Neuronal stem cell (in vitro differentiated cells): ENCODE data around the gene TMEM167A.

Experiments
- DNase-seq: peaks from one replicate; pipeline ENCODE4 v3.0.0-alpha.2; 2013; ENCODE audit warnings: low spot score
- H2AFZ ChIP-seq: one replicate; pipeline ENCODE4 v1.6.1; 2013; ENCODE audit warnings: mild to moderate bottlenecking, low read length, inconsistent platforms
- H2AK5ac ChIP-seq: 2 replicates; pipeline ENCODE4 v1.6.1; 2013; ENCODE audit warnings: low read depth, mild to moderate bottlenecking, inconsistent platforms, low read length, moderate library complexity, mixed read lengths
- H2BK120ac ChIP-seq: 2 replicates; pipeline ENCODE4 v1.6.1; 2013; ENCODE audit warnings: low read depth, mild to moderate bottlenecking, inconsistent platforms, low read length, moderate library complexity, mixed read lengths
- H2BK12ac ChIP-seq: one replicate; pipeline ENCODE4 v1.6.1; 2013; ENCODE audit warnings: low read length, inconsistent platforms
- H2BK15ac ChIP-seq: 2 replicates; pipeline ENCODE4 v1.6.1; 2013; ENCODE audit warnings: mild to moderate bottlenecking, low read length, inconsistent platforms, mixed read lengths
- H2BK5ac ChIP-seq: one replicate; pipeline ENCODE4 v1.6.1; 2013; ENCODE audit warnings: inconsistent platforms, mild to moderate bottlenecking, low read length, moderate library complexity
- H3K14ac ChIP-seq: one replicate; pipeline ENCODE4 v1.6.1; 2013; ENCODE audit warnings: low read length, inconsistent platforms
- H3K18ac ChIP-seq: 2 replicates; pipeline ENCODE4 v1.6.1; 2013; ENCODE audit warnings: low read length, inconsistent platforms
- H3K23ac ChIP-seq: 2 replicates; pipeline ENCODE4 v1.6.1; 2013; ENCODE audit warnings: low read depth, mild to moderate bottlenecking, mixed read lengths, low read length, inconsistent platforms; ENCODE audit not compliant: poor library complexity
- H3K27ac ChIP-seq: replicated peaks from 3 replicates; pipeline ENCODE4 v1.5.1; 2013; ENCODE audit warnings: low read length, inconsistent platforms
- H3K27me3 ChIP-seq, 3 experiments: 2 replicates each; pipeline ENCODE4 v1.6.1; 2013; ENCODE audit warnings: low read length in 3 of 3, mild to moderate bottlenecking in 2 of 3, inconsistent platforms in 1 of 3, low read depth in 1 of 3, mixed read lengths in 1 of 3, moderate library complexity in 1 of 3; ENCODE audit not compliant: control insufficient read depth in 3 of 3, insufficient read depth in 3 of 3
- H3K36me3 ChIP-seq, 2 donors: replicated peaks in 1 of 2; 2 replicates each; pipeline ENCODE4 v1.6.1; 2013; ENCODE audit warnings: low read length in 2 of 2; ENCODE audit not compliant: control insufficient read depth in 2 of 2, insufficient read depth in 2 of 2
- H3K4ac ChIP-seq: 2 replicates; pipeline ENCODE4 v1.6.1; 2013; ENCODE audit warnings: inconsistent platforms, mild to moderate bottlenecking, low read length, moderate library complexity
- H3K4me1 ChIP-seq, 2 donors: 1 replicate in 1 of 2; 2 replicates in 1 of 2; pipeline ENCODE4 v1.6.1; 2013; ENCODE audit warnings: low read length in 2 of 2, low read depth in 1 of 2; ENCODE audit not compliant: control insufficient read depth in 2 of 2, insufficient read depth in 1 of 2
- H3K4me2 ChIP-seq: one replicate; pipeline ENCODE4 v1.6.1; 2013; ENCODE audit warnings: mild to moderate bottlenecking, low read length, inconsistent platforms; ENCODE audit not compliant: insufficient read depth, poor library complexity, severe bottlenecking
- H3K4me3 ChIP-seq, 2 donors: 2 replicates each; pipeline ENCODE4 v1.5.1; 2013; ENCODE audit warnings: low read length in 2 of 2, mild to moderate bottlenecking in 2 of 2, inconsistent platforms in 1 of 2, moderate library complexity in 1 of 2
- H3K79me1 ChIP-seq: one replicate; pipeline ENCODE4 v1.6.1; 2013; ENCODE audit warnings: low read depth, mild to moderate bottlenecking, inconsistent platforms, low read length, moderate library complexity
- H3K9ac ChIP-seq: one replicate; pipeline ENCODE4 v1.6.1; 2013; ENCODE audit warnings: mild to moderate bottlenecking, low read depth, low read length, inconsistent platforms; ENCODE audit not compliant: poor library complexity
- H3K9me3 ChIP-seq, 2 donors: replicated peaks in 1 of 2; 2 replicates each; pipeline versions ENCODE3 to v1.6.1; 2013; ENCODE audit warnings: low read length in 2 of 2, mild to moderate bottlenecking in 2 of 2, inconsistent platforms in 1 of 2, low read depth in 1 of 2, mixed read lengths in 1 of 2, moderate library complexity in 1 of 2; ENCODE audit not compliant: control insufficient read depth in 2 of 2, insufficient read depth in 1 of 2
- H4K8ac ChIP-seq: one replicate; pipeline ENCODE4 v1.6.1; 2013; ENCODE audit warnings: low read depth, mild to moderate bottlenecking, inconsistent platforms, low read length, moderate library complexity
- H4K91ac ChIP-seq: one replicate; pipeline ENCODE4 v1.6.1; 2013; ENCODE audit warnings: low read length, low read depth, mild to moderate bottlenecking, inconsistent platforms; ENCODE audit not compliant: poor library complexity
- WGBS, 2 donors: extraction: QIAGEN DNeasy Blood & Tissue Kit; methylation state at CpG; one replicate each; pipeline ENCODE4 v1.1.7; 2013; ENCODE audit warnings: missing lambda C conversion rate in 2 of 2, mixed read lengths in 1 of 2; ENCODE audit not compliant: insufficient read length in 2 of 2, insufficient replicate concordance in 1 of 2; ENCODE audit errors: extremely low coverage in 2 of 2; 5-methylcytosine and 5-hydroxymethylcytosine counted together

Gene TMEM167A

DNA sequence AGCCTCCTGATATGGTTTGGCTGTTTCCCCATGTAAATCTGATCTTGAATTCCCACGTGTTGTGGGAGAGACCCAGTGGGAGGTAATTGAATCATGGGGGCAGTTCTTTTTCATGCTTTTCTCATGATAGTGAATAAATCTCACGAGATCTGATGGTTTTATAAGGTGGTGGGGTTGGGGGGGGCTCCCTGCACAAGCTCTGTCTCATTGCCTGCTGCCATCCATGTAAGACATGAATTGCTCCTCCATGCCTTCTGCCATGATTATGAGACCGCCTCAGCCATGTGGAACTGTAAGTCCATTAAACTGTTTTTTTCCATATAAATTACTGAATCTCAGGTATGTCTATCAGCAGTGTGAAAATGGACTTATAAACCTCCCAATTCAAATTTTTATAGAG lies 13.0 kb upstream of the TMEM167A start:
- Histone ChIP-seq H2BK5ac (no peak overlapping the region), H3K23ac (no peak overlapping the region), H2AFZ (no peak overlapping the region), H2BK15ac (no peak overlapping the region), H4K8ac (no peak overlapping the region), H3K27ac (no peak overlapping the region), H3K27me3 (no peaks in the 10 kb centered on the region), H3K4me2 (no peak overlapping the region), H2BK12ac (no peak overlapping the region), H3K4me1 (no peaks in the 10 kb centered on the region), H3K9ac (no peak overlapping the region), H3K4me3 (no peak overlapping the region), H2BK120ac (no peak overlapping the region), H4K91ac (no peak overlapping the region), H3K18ac (no peak overlapping the region), H3K79me1 (no peaks in the 10 kb centered on the region), H3K4ac (no peak overlapping the region), H3K36me3 (no peaks in the 10 kb centered on the region), H2AK5ac (no peak overlapping the region), H3K14ac (no peak overlapping the region), H3K9me3 (peaks cover 2 to 22% of the 10 kb centered on the region in 2 donors)
- no CpG with 5 or more reads among the region's 3 CpGs for WGBS, 2 donors
- no peak for DNase-seq

GRCh38 chr5:83085106-83085505 lies 7.9 kb upstream of the TMEM167A start:
- no CpG with 5 or more reads among the region's 2 CpGs for WGBS, 2 donors
- Histone ChIP-seq H3K4me1 (no peaks in the 10 kb centered on the region), H3K9me3 (peaks cover 0 to 4% of the 10 kb centered on the region in 2 donors), H2AFZ (no peak overlapping the region), H3K4me3 (no peak overlapping the region), H2BK12ac (no peak overlapping the region), H3K9ac (no peak overlapping the region), H3K4ac (no peak overlapping the region), H2BK15ac (no peak overlapping the region), H3K18ac (no peak overlapping the region), H3K23ac (no peak overlapping the region), H3K27me3 (no peaks in the 10 kb centered on the region), H2AK5ac (no peak overlapping the region), H3K4me2 (no peak overlapping the region), H3K14ac (no peak overlapping the region), H2BK120ac (no peak overlapping the region), H3K27ac (no peak overlapping the region), H4K91ac (no peak overlapping the region), H4K8ac (no peak overlapping the region), H3K36me3 (no peaks in the 10 kb centered on the region), H3K79me1 (no peaks in the 10 kb centered on the region), H2BK5ac (no peak overlapping the region)
- no peak for DNase-seq

GRCh38 chr5:83084336-83084735 lies 7.1 kb upstream of the TMEM167A start:
- Histone ChIP-seq H3K9ac (no peak overlapping the region), H2AFZ (no peak overlapping the region), H2AK5ac (no peak overlapping the region), H2BK15ac (no peak overlapping the region), H3K9me3 (no peaks in the 10 kb centered on the region), H2BK12ac (no peak overlapping the region), H3K27ac (no peak overlapping the region), H3K23ac (no peak overlapping the region), H3K27me3 (no peaks in the 10 kb centered on the region), H3K18ac (no peak overlapping the region), H3K36me3 (no peaks in the 10 kb centered on the region), H2BK5ac (no peak overlapping the region), H3K79me1 (no peaks in the 10 kb centered on the region), H3K4me1 (no peaks in the 10 kb centered on the region), H4K91ac (no peak overlapping the region), H4K8ac (no peak overlapping the region), H3K4me2 (no peak overlapping the region), H3K4me3 (no peak overlapping the region), H2BK120ac (no peak overlapping the region), H3K14ac (no peak overlapping the region), H3K4ac (no peak overlapping the region)
- WGBS, 2 donors: no CpG with 5 or more reads among the region's 2 CpGs
- no peak for DNase-seq

DNA sequence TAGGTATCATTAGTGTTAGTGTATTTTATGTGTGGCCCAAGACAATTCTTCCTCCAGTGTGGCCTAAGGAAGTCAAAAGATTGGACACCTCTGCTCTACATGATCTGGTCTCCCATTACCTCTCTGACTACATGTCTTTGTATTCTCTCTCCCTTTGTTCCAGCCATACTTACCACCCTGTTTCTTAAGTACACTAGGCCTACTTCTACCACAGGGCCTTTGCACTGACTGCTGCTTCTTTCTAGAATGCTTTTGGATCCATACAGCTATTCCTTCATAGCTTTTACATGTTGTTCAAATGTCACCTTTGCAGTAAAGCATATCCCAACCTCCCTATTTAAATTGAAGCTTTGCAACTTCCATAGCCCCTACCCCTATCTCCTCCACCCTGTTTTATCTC lies 5.6 kb upstream of the TMEM167A start:
- no peak overlapping the region for H4K8ac ChIP-seq
- H2BK120ac ChIP-seq: no peak overlapping the region
- H2BK12ac ChIP-seq: no peak overlapping the region
- H3K79me1 ChIP-seq: no peaks in the 10 kb centered on the region
- H2BK5ac ChIP-seq: no peak overlapping the region
- no peak overlapping the region for H4K91ac ChIP-seq
- H3K9ac ChIP-seq: no peak overlapping the region
- H3K4me2 ChIP-seq: no peak overlapping the region
- no peaks in the 10 kb centered on the region for H3K27me3 ChIP-seq
- no peak overlapping the region for H3K14ac ChIP-seq
- no peak overlapping the region for H3K23ac ChIP-seq
- DNase-seq: no peak
- no peak overlapping the region for H2AK5ac ChIP-seq
- H3K27ac ChIP-seq: no peak overlapping the region
- H3K18ac ChIP-seq: no peak overlapping the region
- no peak overlapping the region for H2AFZ ChIP-seq
- H3K4me1 ChIP-seq: no peaks in the 10 kb centered on the region
- no peaks in the 10 kb centered on the region for H3K9me3 ChIP-seq
- no peak overlapping the region for H2BK15ac ChIP-seq
- H3K4ac ChIP-seq: no peak overlapping the region
- no peak overlapping the region for H3K4me3 ChIP-seq
- H3K36me3 ChIP-seq: no peaks in the 10 kb centered on the region
